ENCODE data around the gene OR10G7. TPM values are rescaled to one million over a fixed set of nuclear protein-coding genes. Genes with fewer than 3 reads are reported as not detected.
"Not testable (repeated sequence)": the region's sequence is repeated elsewhere in the genome, so short reads cannot be mapped to it uniquely, and the experiment has no call there.

Gene OR10G7
- total RNA-seq, 1 experiment from 2014 or later = not detected

- DNase-seq (ENCODE audit: low read depth) = no peak
Observed at GRCh38 chr11:124043420-124043819, 2.3 kb upstream of the OR10G7 start.

DNA sequence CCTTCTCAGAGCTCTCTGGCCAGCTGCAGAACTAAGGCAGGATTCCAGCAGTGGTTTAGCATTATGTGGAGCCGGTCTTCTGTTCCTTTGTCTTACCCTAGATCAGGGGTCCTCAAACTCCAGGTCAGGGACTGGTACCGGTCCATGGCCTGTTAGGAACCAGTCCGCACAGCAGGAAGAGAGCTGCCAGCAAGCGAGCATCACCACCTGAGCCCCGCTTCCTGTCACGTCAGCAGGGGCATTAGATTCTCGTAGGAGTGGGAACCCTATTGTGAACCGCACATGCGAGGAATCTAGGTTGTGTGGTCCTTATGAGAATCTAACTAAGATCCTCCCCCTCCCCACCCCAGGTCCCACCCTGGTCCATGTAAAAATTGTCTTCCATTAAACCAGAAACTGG is 1.6 kb downstream of the OR10G7 start:
- no peak for DNase-seq (ENCODE audit: low read depth)

- DNase-seq (ENCODE audit: low read depth) = no peak
Observed at GRCh38 chr11:124036666-124037065, 4.5 kb downstream of the OR10G7 start.

DNA sequence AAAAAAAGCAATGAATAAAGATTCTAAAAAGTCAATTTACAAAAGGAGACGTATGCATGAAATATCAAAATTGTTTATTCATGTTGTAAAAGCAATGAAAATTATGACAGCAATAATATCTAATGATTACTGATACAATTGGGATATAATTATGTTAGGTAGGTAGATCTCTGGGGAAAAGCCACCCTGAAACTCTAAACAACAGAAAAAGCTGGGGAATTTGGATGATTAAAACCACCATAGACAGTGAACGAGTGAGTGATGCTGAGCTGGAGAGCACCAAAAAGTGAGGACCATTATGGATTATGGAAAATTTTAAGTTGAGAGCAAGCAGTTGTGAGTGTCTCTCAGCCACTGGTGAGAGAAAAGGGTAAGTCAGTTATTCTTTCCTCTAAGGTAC is 14.6 kb downstream of the OR10G7 start, which contains the start of gene OR10G8:
TSS of gene OR10G8 (plus strand) at position 301 of the 400 bp plus-strand sequence. CDS start 2,825 bp downstream, outside the sequence.
- no peak for DNase-seq (ENCODE audit: low read depth)

- DNase-seq (ENCODE audit: low read depth) = not testable (repeated sequence)
Observed at GRCh38 chr11:124015837-124016236, 25.3 kb downstream of the OR10G7 start.

- no peak for DNase-seq (ENCODE audit: low read depth)
Observed at GRCh38 chr11:124012697-124013096, 28.4 kb downstream of the OR10G7 start, which contains the start of gene OR10G4. Gene OR10G4 (plus strand): TSS chr11:124012997. CDS start chr11:124015575, 2,578 bp downstream.

DNA sequence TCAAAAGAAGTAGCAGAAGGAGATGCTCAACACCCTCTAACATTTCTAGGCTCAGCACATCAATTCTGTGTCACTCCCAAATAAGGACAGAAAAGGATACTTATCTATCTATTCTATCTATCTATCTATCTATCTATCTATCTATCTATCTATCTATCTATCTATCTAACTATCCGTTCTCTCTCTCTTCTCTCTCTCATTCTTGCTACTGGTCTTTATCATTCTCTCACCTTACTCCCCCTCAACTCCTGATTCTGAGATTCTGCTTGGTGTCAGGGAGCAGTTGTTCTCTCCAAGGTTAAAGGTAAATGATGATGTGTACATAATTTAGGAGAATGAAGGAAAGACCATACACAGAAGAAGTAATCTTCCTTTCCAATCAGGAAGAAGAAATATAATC is 46.0 kb downstream of the OR10G7 start, which contains the start of gene OR10G6:
TSS of gene OR10G6 (minus strand) at position 43 of the 400 bp plus-strand sequence. CDS start at position 43, 0 bp downstream.
- DNase-seq (ENCODE audit: low read depth) = no peak

Other genes starting within 250 kb of the OR10G7 start
- gene OR6M1, start 235.0 kb downstream of the OR10G7 start, total RNA-seq (2014; rRNA removed) = not detected in 2 replicates
- gene TMEM225, start 155.7 kb downstream of the OR10G7 start, total RNA-seq (2014; rRNA removed) = not detected in 2 replicates
- gene OR8D4, start 139.2 kb downstream of the OR10G7 start, total RNA-seq (2014; rRNA removed) = not detected in 2 replicates
- gene OR4D5, start 101.7 kb downstream of the OR10G7 start, total RNA-seq (2014; rRNA removed) = not detected in 2 replicates
- gene OR6T1, start 97.5 kb downstream of the OR10G7 start, total RNA-seq (2014; rRNA removed) = not detected in 2 replicates
- not detected in 2 replicates for gene OR10S1, start 63.5 kb downstream of the OR10G7 start, total RNA-seq (2014; rRNA removed)
- gene OR10G6, start 46.2 kb downstream of the OR10G7 start, total RNA-seq (2014; rRNA removed) = not detected in 2 replicates
- gene OR10G4, start 28.3 kb downstream of the OR10G7 start, total RNA-seq (2014; rRNA removed) = not detected in 2 replicates
- not detected in 2 replicates for gene OR10G9, start 18.3 kb downstream of the OR10G7 start, total RNA-seq (2014; rRNA removed)
- gene OR10G8, start 14.5 kb downstream of the OR10G7 start, total RNA-seq (2014; rRNA removed) = not detected in 2 replicates
- 6.0 and 9.7 TPM in 2 replicates for gene VWA5A, start 74.1 kb upstream of the OR10G7 start, total RNA-seq (2014; rRNA removed)
- not detected in 2 replicates for gene OR10D3, start 142.0 kb upstream of the OR10G7 start, total RNA-seq (2014; rRNA removed)
- gene OR8G1, start 199.8 kb upstream of the OR10G7 start, total RNA-seq (2014; rRNA removed) = not detected in 2 replicates
- gene OR8G5, start 215.1 kb upstream of the OR10G7 start, total RNA-seq (2014; rRNA removed) = not detected in 2 replicates